ENCODE measurements around the gene NAGLU. TPM values are rescaled to one million over a fixed set of nuclear protein-coding genes. Genes with fewer than 3 reads are reported as not detected.

NAGLU gene
- total RNA-seq, 3 donors from 2014 or later = 42.9 to 101 (median 48.4) TPM

- Histone ChIP-seq H3K4me1 (no peaks in the 10 kb centered on the region), H3K4me3 (peak within 1 kb of the TSS; percentile 54 to 67 (median 65)), H3K27ac (peak within 1 kb of the TSS; percentile 76 to 80), H3K27me3 (no peaks in the 10 kb centered on the region), H3K9me3 (no peaks in the 10 kb centered on the region), H3K36me3 (peaks cover 9% of the 10 kb centered on the region)
- TF ChIP-seq CTCF (IDR thresholded peaks at IDR 0.05) (peak in 2 of 3 donors; percentile 36 to 43), POLR2A (IDR thresholded peaks at IDR 0.05) (no peak), POLR2AphosphoS5 (IDR thresholded peaks at IDR 0.05) (peak; percentile 75 to 85 (median 77))
- intact Hi-C loops (cut with DNase I; ENCODE audit: low total_unique reads) = loop anchor here (10.0 kb wide), 1 partner anchor 97 kb away; the partner anchor contains the start of gene PLEKHH3
- DNase-seq (ENCODE audit: low spot score in 2 of 2) = peak; percentile 93 to 97
These were observed 41.7 kb downstream of the NAGLU start, which contains the start of gene PSMC3IP for GRCh38 chr17:42577532-42578281. Gene PSMC3IP, minus strand, starts transcription at chr17:42577729. Its CDS starts 43 bp downstream, at chr17:42577686.

GRCh38 chr17:42578282-42578869, 42.3 kb downstream of the NAGLU start:
- peak in 1 of 2 donors; percentile 54 for DNase-seq (ENCODE audit: low spot score in 2 of 2)
- peaks cover 3% of the 10 kb centered on the region for H3K36me3 ChIP-seq

GRCh38 chr17:42579794-42580551, 43.9 kb downstream of the NAGLU start:
- intact Hi-C loops (cut with DNase I; ENCODE audit: low total_unique reads) = loop anchor here (10.0 kb wide), 1 partner anchor 95 kb away; the partner anchor contains the start of gene PLEKHH3
- no peaks in the 10 kb centered on the region for H3K9me3 ChIP-seq
- no peaks in the 10 kb centered on the region for H3K27me3 ChIP-seq
- no peak for DNase-seq (ENCODE audit: low spot score in 2 of 2)
- H3K4me3 ChIP-seq = no peak overlapping the region
- TF ChIP-seq POLR2A (IDR thresholded peaks at IDR 0.05) = no peak
- TF ChIP-seq CTCF (IDR thresholded peaks at IDR 0.05) = no peak
- no peak for TF ChIP-seq POLR2AphosphoS5 (IDR thresholded peaks at IDR 0.05)
- no peaks in the 10 kb centered on the region for H3K4me1 ChIP-seq
- peak overlapping the region in 1 of 2 donors; percentile 48 for H3K27ac ChIP-seq
- peaks cover 8% of the 10 kb centered on the region for H3K36me3 ChIP-seq

More at GRCh38 chr17:42578282-42578869, 42.3 kb downstream of the NAGLU start:
- Histone ChIP-seq H3K9me3 (no peaks in the 10 kb centered on the region), H3K27me3 (no peaks in the 10 kb centered on the region), H3K27ac (peak overlapping the region; percentile 76 to 80), H3K4me3 (peak overlapping the region; percentile 54 to 67 (median 65)), H3K4me1 (no peaks in the 10 kb centered on the region)
- TF ChIP-seq POLR2AphosphoS5 (IDR thresholded peaks at IDR 0.05) (no peak), CTCF (IDR thresholded peaks at IDR 0.05) (peak in 2 of 3 donors; percentile 63 to 76)
- intact Hi-C loops (cut with DNase I; ENCODE audit: low total_unique reads) = loop anchor here (10.0 kb wide), 1 partner anchor 96 kb away; the partner anchor contains the start of gene PLEKHH3

- H3K9me3 ChIP-seq = no peaks in the 10 kb centered on the region
- no peaks in the 10 kb centered on the region for H3K27me3 ChIP-seq
- DNase-seq (ENCODE audit: low spot score in 2 of 2) = no peak
- intact Hi-C loops (cut with DNase I; ENCODE audit: low total_unique reads) = no loop called here
- peaks cover 12% of the 10 kb centered on the region for H3K36me3 ChIP-seq
- H3K4me1 ChIP-seq = no peaks in the 10 kb centered on the region
- TF ChIP-seq POLR2A (IDR thresholded peaks at IDR 0.05) = no peak
- no peak for TF ChIP-seq POLR2AphosphoS5 (IDR thresholded peaks at IDR 0.05)
- TF ChIP-seq CTCF (IDR thresholded peaks at IDR 0.05) = no peak
- no peak overlapping the region for H3K4me3 ChIP-seq
- H3K27ac ChIP-seq = no peak overlapping the region
These were observed 45.8 kb downstream of the NAGLU start for GRCh38 chr17:42581744-42582270.
